GM23338 (cell line): Measurements from ENCODE around the gene WNT7A.
A peak's percentile ranks its signal among the peaks of the same experiment; 100 is the strongest.

Source experiments
- CREB1 ChIP-seq: fragments of 250-450 bp; sonication (Bioruptor Pico); IDR thresholded peaks from 2 replicates; pipeline ENCODE4 v1.5.0; 2020; ENCODE audit warnings: low read depth, mild to moderate bottlenecking, moderate library complexity
- CTCF ChIP-seq, 2 experiments: fragments of 200-600 bp in 1 of 2; sonication (generic) in 1 of 2; conservative IDR thresholded peaks; 2 replicates each; pipeline versions ENCODE4 v1.5.1 to v1.6.1; 2016 to 2017; ENCODE audit warnings: antibody characterized with exemption in 2 of 2, low read depth in 2 of 2, mild to moderate bottlenecking in 2 of 2, moderate library complexity in 1 of 2
- EZH2phosphoT487 ChIP-seq: fragments of 200-600 bp; sonication (generic); IDR thresholded peaks from one replicate; pipeline ENCODE4 v1.8.1; 2018; ENCODE audit warnings: antibody characterized with exemption; ENCODE audit not compliant: unreplicated experiment
- POLR2AphosphoS5 ChIP-seq: IDR thresholded peaks from 2 replicates; pipeline ENCODE4 v1.6.1; 2016; ENCODE audit warnings: antibody characterized with exemption, low read depth
- REST ChIP-seq: IDR thresholded peaks from one replicate; pipeline ENCODE4 v1.6.1; 2018; ENCODE audit warnings: antibody characterized with exemption; ENCODE audit not compliant: unreplicated experiment

GRCh38 chr3:13881536-13882410 lies 1.9 kb upstream of the WNT7A start:
- TF ChIP-seq CTCF (conservative IDR thresholded peaks at IDR 0.05; ENCODE audit: low read depth in 2 of 2) (peak in 1 of 2 experiments; percentile 25; a peak in 1 of 4 replicates), POLR2AphosphoS5 (no peak), EZH2phosphoT487 (no peak), CREB1 (CRISPR knock-in tag) (no peak), REST (no peak)
